Nephron (organoid): ENCODE results near the gene KRT28.

Experiments
- H3K27ac Mint-ChIP-seq, 3 experiments: 2 replicates each; pipeline ENCODE4 v1.8.0; 2020; ENCODE audit warnings: mixed read lengths in 3 of 3, mild to moderate bottlenecking in 2 of 3, moderate library complexity in 1 of 3
- H3K27me3 Mint-ChIP-seq: 2 replicates; pipeline ENCODE4 v1.8.0; 2021; ENCODE audit warnings: low read depth, mild to moderate bottlenecking, moderate library complexity, mixed read lengths
- H3K36me3 Mint-ChIP-seq: 2 replicates; pipeline ENCODE4 v1.8.0; 2020; ENCODE audit warnings: low read depth, mixed read lengths
- H3K4me1 Mint-ChIP-seq: 2 replicates; pipeline ENCODE4 v1.8.0; 2020; ENCODE audit warnings: mixed read lengths
- H3K4me3 Mint-ChIP-seq, 3 experiments: 2 replicates each; pipeline ENCODE4 v1.8.0; 2020; ENCODE audit warnings: mild to moderate bottlenecking in 3 of 3, mixed read lengths in 3 of 3, moderate library complexity in 2 of 3
- H3K9me3 Mint-ChIP-seq: 2 replicates; pipeline ENCODE4 v1.8.0; 2020; ENCODE audit warnings: mixed read lengths
- TF ChIP-seq, protein P1 (sequence below), 3 experiments: fragments of 200-600 bp; sonication (generic); IDR thresholded peaks; one replicate each; pipeline ENCODE4 v1.5.0; 2021; ENCODE audit warnings: antibody characterized with exemption in 3 of 3; ENCODE audit not compliant: unreplicated experiment in 3 of 3

Gene KRT28

DNA sequence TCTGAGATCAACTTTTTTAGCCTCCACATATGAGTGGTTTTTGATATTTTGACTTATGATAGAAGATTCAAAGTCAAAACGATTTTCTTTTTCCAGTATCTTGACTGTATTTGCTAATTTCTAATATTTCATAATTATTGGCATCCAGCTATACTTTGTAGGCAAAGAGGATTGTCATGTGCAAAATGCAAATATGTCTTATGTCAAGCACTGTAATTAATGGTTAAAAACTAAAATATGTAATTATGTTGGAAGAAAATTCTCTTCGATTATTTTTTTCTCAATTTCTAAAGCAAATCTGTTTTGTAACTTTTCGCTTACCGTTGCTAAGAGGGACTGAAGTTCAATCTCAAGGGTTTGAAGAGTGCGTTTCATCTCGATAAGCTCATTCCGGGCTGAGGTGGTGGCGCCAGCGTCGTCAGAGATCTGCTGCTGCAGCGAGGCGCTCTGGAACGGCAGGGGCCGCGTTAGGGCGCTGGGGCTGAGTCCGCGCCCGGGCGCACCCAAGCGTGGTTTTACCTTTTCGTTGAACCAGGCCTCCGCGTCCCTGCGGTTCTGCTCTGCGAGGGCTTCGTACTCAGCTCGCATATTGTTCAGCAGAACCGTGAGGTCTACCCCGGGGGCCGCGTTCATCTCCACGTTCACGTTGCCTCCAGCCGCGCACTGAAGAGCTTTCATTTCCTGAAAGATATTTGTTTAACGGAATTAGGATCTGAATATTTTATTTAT, 20.4 kb downstream of the KRT28 start:
- no peaks in the 10 kb centered on the region for H3K9me3 Mint-ChIP-seq
- peaks cover 8% of the 10 kb centered on the region for H3K4me1 Mint-ChIP-seq
- no peaks in the 10 kb centered on the region for H3K36me3 Mint-ChIP-seq
- H3K27me3 Mint-ChIP-seq: peaks cover 9% of the 10 kb centered on the region
- no peak overlapping the region for H3K4me3 Mint-ChIP-seq
- H3K27ac Mint-ChIP-seq: no peak overlapping the region
- TF ChIP-seq, protein P1, sequence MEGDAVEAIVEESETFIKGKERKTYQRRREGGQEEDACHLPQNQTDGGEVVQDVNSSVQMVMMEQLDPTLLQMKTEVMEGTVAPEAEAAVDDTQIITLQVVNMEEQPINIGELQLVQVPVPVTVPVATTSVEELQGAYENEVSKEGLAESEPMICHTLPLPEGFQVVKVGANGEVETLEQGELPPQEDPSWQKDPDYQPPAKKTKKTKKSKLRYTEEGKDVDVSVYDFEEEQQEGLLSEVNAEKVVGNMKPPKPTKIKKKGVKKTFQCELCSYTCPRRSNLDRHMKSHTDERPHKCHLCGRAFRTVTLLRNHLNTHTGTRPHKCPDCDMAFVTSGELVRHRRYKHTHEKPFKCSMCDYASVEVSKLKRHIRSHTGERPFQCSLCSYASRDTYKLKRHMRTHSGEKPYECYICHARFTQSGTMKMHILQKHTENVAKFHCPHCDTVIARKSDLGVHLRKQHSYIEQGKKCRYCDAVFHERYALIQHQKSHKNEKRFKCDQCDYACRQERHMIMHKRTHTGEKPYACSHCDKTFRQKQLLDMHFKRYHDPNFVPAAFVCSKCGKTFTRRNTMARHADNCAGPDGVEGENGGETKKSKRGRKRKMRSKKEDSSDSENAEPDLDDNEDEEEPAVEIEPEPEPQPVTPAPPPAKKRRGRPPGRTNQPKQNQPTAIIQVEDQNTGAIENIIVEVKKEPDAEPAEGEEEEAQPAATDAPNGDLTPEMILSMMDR (IDR thresholded peaks at IDR 0.05; ENCODE audit: unreplicated experiment in 3 of 3): no peak

DNA sequence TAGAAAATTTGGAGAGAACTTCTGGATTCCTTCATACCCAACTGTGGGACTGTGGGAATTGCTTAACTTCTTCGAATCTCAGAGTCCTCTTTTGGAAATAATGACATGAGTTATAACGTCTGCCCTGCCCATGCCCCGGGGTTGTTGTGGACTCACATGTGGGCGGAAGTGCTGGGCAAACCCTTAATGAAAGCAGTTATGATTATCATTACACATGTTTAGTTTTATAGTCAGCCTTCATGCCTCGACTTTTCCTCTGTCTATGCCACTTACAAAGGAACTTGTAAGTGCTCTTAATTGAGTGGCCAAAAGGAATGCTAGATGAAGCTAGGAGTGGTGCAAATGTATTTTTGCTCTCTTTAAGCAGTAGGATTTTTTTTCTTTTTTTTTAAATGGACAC, 21.3 kb downstream of the KRT28 start:
- TF ChIP-seq, protein P1 (IDR thresholded peaks at IDR 0.05; ENCODE audit: unreplicated experiment in 3 of 3): no peak
- Mint-ChIP-seq H3K9me3 (no peaks in the 10 kb centered on the region), H3K4me1 (peaks cover 8% of the 10 kb centered on the region), H3K36me3 (no peaks in the 10 kb centered on the region), H3K27me3 (peaks cover 9% of the 10 kb centered on the region), H3K4me3 (no peak overlapping the region), H3K27ac (no peak overlapping the region)

DNA sequence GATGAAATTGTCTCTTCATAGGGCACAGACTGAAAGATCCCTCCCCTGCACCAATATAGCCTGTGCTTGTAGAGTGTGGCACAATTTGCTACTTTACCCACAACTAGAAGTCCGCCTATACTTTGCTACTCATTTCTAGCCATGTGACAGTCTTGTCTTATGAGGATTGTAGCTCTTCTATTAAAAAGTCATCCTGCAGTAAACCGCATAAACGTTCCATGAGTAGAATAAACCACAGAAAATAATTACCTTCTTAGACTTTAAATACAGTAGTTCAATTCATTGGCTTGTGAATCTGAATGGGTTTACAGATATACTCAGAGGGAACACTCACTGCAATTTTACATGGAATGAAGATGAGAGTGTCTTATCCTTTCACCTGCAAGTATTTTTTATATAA, 21.8 kb downstream of the KRT28 start:
- Mint-ChIP-seq H3K4me3 (no peak overlapping the region), H3K9me3 (no peaks in the 10 kb centered on the region), H3K27me3 (peaks cover 9% of the 10 kb centered on the region), H3K36me3 (no peaks in the 10 kb centered on the region), H3K27ac (no peak overlapping the region), H3K4me1 (peaks cover 8% of the 10 kb centered on the region)
- TF ChIP-seq, protein P1 (IDR thresholded peaks at IDR 0.05; ENCODE audit: unreplicated experiment in 3 of 3): no peak

DNA sequence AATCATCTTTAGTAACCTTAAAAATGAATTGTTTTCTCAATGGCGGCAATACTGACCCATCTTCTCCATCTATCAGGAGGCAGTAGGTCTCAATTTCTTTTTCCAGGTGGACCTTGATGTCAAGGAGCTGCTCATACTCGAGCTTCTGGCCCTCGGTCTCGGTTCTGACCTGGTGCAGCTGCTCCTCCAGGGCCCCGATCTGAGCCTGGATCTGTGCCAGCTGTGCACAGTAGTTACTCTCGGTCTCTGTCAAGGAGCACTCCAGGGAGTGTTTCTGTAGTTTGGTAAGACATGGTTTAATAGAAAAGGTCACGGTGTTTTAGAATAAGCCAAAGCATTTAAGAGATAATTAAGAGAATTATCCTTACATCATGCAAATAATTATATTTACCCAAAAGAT, 22.3 kb downstream of the KRT28 start:
- no peaks in the 10 kb centered on the region for H3K36me3 Mint-ChIP-seq
- H3K27ac Mint-ChIP-seq: no peak overlapping the region
- peaks cover 8% of the 10 kb centered on the region for H3K4me1 Mint-ChIP-seq
- H3K4me3 Mint-ChIP-seq: no peak overlapping the region
- TF ChIP-seq, protein P1 (IDR thresholded peaks at IDR 0.05; ENCODE audit: unreplicated experiment in 3 of 3): no peak
- peaks cover 13% of the 10 kb centered on the region for H3K27me3 Mint-ChIP-seq
- H3K9me3 Mint-ChIP-seq: no peaks in the 10 kb centered on the region

DNA sequence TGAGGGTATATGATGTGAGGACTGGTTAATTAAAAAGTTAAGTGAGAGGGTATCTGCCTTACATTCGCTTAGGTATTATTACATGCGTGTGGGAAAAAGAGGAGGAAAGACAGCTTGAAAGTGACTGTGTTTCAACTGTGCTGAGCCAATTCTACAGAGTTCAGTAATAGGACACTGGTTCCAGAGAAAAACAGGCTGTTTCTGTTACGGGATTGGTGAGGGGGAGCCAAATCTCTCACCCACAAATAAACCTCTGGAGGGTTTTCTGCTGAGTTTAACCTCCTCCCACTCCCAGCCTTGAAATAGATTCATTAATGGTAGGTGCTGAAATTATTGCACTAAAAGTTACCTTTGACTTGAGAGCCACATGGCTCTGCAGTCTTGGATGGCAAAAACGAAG, 23.8 kb downstream of the KRT28 start:
- TF ChIP-seq, protein P1 (IDR thresholded peaks at IDR 0.05; ENCODE audit: unreplicated experiment in 3 of 3): no peak
- peaks cover 16% of the 10 kb centered on the region for H3K27me3 Mint-ChIP-seq
- H3K4me1 Mint-ChIP-seq: peaks cover 8% of the 10 kb centered on the region
- H3K9me3 Mint-ChIP-seq: no peaks in the 10 kb centered on the region
- H3K36me3 Mint-ChIP-seq: no peaks in the 10 kb centered on the region
- H3K4me3 Mint-ChIP-seq: no peak overlapping the region
- peak overlapping the region in 1 of 3 experiments; percentile 15 for H3K27ac Mint-ChIP-seq

DNA sequence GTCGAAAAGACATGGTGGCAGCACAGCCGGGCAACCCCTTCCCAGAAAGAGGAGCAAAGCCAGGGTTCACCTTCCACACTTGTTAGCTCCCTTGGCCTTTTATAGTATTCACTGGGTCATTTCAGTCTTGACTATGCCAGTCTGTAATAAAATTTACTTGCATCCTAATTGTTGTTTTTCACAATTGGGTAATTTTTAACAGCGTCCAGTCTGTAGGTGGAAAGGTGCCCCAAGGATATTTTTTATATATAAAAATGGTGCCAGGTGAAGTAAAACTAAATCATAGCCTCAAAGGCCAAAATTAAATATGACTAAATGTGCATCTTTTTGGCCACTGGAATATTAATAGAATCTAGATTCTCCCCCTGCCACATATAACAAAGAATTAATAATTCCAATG, 27.7 kb downstream of the KRT28 start, which contains the start of gene KRT26:
Gene KRT26 (minus strand): TSS at position 101 of the 400 bp plus-strand sequence. CDS start 88 bp downstream, at position 13.
- Mint-ChIP-seq H3K4me1 (peaks cover 8% of the 10 kb centered on the region), H3K9me3 (no peaks in the 10 kb centered on the region), H3K27me3 (peaks cover 17% of the 10 kb centered on the region), H3K27ac (no peak within 1 kb of the TSS), H3K4me3 (no peak within 1 kb of the TSS), H3K36me3 (no peaks in the 10 kb centered on the region)
- TF ChIP-seq, protein P1 (IDR thresholded peaks at IDR 0.05; ENCODE audit: unreplicated experiment in 3 of 3): no peak
